Neural progenitor cell (in vitro differentiated cells): Measurements from ENCODE around the gene AP4E1. TPM values are rescaled to one million over a fixed set of nuclear protein-coding genes. Genes with fewer than 3 reads are reported as not detected.
"Not testable (repeated sequence)": the region's sequence is repeated elsewhere in the genome, so short reads cannot be mapped to it uniquely, and the experiment has no call there.

Source experiments
- DNase-seq: peaks from one replicate; pipeline ENCODE4 v3.0.0-alpha.2; 2016; ENCODE audit warnings: low spot score
- H2AFZ ChIP-seq: fragments of 200-600 bp; sonication (generic); replicated peaks from 2 replicates; pipeline ENCODE4 v1.6.1; 2016; ENCODE audit warnings: antibody characterized with exemption
- H3F3A ChIP-seq: fragments of 200-600 bp; sonication (generic); 2 replicates; pipeline ENCODE4 v1.6.1; 2016; ENCODE audit warnings: antibody characterized with exemption, low read depth
- H3K27ac ChIP-seq: fragments of 200-600 bp; sonication (generic); 2 replicates; pipeline ENCODE4 v1.5.1; 2016; ENCODE audit warnings: mild to moderate bottlenecking
- H3K27me3 ChIP-seq: fragments of 200-600 bp; sonication (generic); 2 replicates; pipeline ENCODE4 v1.6.1; 2016; ENCODE audit warnings: mild to moderate bottlenecking, moderate library complexity
- H3K36me3 ChIP-seq: fragments of 200-600 bp; sonication (generic); 2 replicates; pipeline ENCODE4 v1.5.1; 2016
- H3K4me1 ChIP-seq: fragments of 200-600 bp; sonication (generic); 2 replicates; pipeline ENCODE4 v1.6.1; 2016; ENCODE audit warnings: mixed run types
- H3K4me2 ChIP-seq: fragments of 200-600 bp; sonication (generic); 2 replicates; pipeline ENCODE4 v1.6.1; 2016
- H3K4me3 ChIP-seq: fragments of 200-600 bp; sonication (generic); 2 replicates; pipeline ENCODE4 v1.5.1; 2016
- H3K79me2 ChIP-seq: fragments of 200-600 bp; sonication (generic); 2 replicates; pipeline ENCODE4 v1.6.1; 2016; ENCODE audit warnings: low read depth
- H3K9ac ChIP-seq: fragments of 200-600 bp; sonication (generic); 2 replicates; pipeline ENCODE4 v1.6.1; 2016
- H3K9me3 ChIP-seq: fragments of 200-600 bp; sonication (generic); 2 replicates; pipeline ENCODE4 v1.5.1; 2016; ENCODE audit warnings: low read depth
- H4K20me1 ChIP-seq: fragments of 200-600 bp; sonication (generic); 2 replicates; pipeline ENCODE4 v1.6.1; 2016; ENCODE audit warnings: low read depth
- H3K27ac Mint-ChIP-seq: 3 replicates; pipeline ENCODE4 v1.8.0; 2021; ENCODE audit warnings: mixed read lengths
- H3K27me3 Mint-ChIP-seq: 2 replicates; pipeline ENCODE4 v1.8.0; 2022; ENCODE audit warnings: low read depth, mild to moderate bottlenecking, inconsistent platforms, moderate library complexity, mixed read lengths; ENCODE audit not compliant: insufficient read depth
- H3K36me3 Mint-ChIP-seq: 3 replicates; pipeline ENCODE4 v1.8.0; 2021; ENCODE audit warnings: mixed read lengths
- H3K4me1 Mint-ChIP-seq: 3 replicates; pipeline ENCODE4 v1.8.0; 2021; ENCODE audit warnings: mixed read lengths
- H3K4me3 Mint-ChIP-seq: 3 replicates; pipeline ENCODE4 v1.8.0; 2021; ENCODE audit warnings: mild to moderate bottlenecking, moderate library complexity, mixed read lengths
- H3K9me3 Mint-ChIP-seq: 3 replicates; pipeline ENCODE4 v1.8.0; 2020; ENCODE audit warnings: mixed read lengths
- EZH2 ChIP-seq: fragments of 200-600 bp; sonication (generic); IDR thresholded peaks from 2 replicates; pipeline ENCODE4 v1.6.1; 2017; ENCODE audit warnings: antibody characterized with exemption, mild to moderate bottlenecking, moderate library complexity
- EZH2phosphoT487 ChIP-seq: fragments of 200-600 bp; sonication (generic); IDR thresholded peaks from 2 replicates; pipeline ENCODE4 v1.6.1; 2017; ENCODE audit warnings: antibody characterized with exemption
- total RNA-seq: library from RNA; depleted of rRNA; stranded (reverse); fragments of >200 nt; gene quantifications from 2 replicates; pipeline ENCODE4 v1.2.3, GENCODE V29; 2015; ENCODE audit warnings: low replicate concordance
- TF ChIP-seq, protein P1 (sequence below): fragments of 200-600 bp; sonication (generic); IDR thresholded peaks from 2 replicates; pipeline ENCODE4 v1.5.1; 2017; ENCODE audit warnings: antibody characterized with exemption, mild to moderate bottlenecking

Gene AP4E1
- total RNA-seq, 1 donor from 2014 or later = 14.0 TPM

GRCh38 chr15:50945725-50946124 is 37.2 kb downstream of the AP4E1 start:
- Histone ChIP-seq H3K4me1 (no peaks in the 10 kb centered on the region), H3K36me3 (peaks cover 4% of the 10 kb centered on the region), H3K9me3 (no peaks in the 10 kb centered on the region), H3K4me3 (no peak overlapping the region), H3F3A (no peaks in the 10 kb centered on the region), H2AFZ (no peak overlapping the region), H3K9ac (no peak overlapping the region), H3K79me2 (no peaks in the 10 kb centered on the region), H3K4me2 (no peak overlapping the region), H3K27ac (no peak overlapping the region), H4K20me1 (no peaks in the 10 kb centered on the region), H3K27me3 (no peaks in the 10 kb centered on the region)
- Mint-ChIP-seq H3K4me3 (no peak overlapping the region), H3K36me3 (peaks cover 17% of the 10 kb centered on the region), H3K27me3 (no peaks in the 10 kb centered on the region), H3K4me1 (no peaks in the 10 kb centered on the region), H3K9me3 (no peaks in the 10 kb centered on the region), H3K27ac (no peak overlapping the region)
- no peak for DNase-seq
- TF ChIP-seq EZH2 (no peak), EZH2phosphoT487 (no peak)
- TF ChIP-seq, protein P1, sequence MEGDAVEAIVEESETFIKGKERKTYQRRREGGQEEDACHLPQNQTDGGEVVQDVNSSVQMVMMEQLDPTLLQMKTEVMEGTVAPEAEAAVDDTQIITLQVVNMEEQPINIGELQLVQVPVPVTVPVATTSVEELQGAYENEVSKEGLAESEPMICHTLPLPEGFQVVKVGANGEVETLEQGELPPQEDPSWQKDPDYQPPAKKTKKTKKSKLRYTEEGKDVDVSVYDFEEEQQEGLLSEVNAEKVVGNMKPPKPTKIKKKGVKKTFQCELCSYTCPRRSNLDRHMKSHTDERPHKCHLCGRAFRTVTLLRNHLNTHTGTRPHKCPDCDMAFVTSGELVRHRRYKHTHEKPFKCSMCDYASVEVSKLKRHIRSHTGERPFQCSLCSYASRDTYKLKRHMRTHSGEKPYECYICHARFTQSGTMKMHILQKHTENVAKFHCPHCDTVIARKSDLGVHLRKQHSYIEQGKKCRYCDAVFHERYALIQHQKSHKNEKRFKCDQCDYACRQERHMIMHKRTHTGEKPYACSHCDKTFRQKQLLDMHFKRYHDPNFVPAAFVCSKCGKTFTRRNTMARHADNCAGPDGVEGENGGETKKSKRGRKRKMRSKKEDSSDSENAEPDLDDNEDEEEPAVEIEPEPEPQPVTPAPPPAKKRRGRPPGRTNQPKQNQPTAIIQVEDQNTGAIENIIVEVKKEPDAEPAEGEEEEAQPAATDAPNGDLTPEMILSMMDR = no peak

- not testable (repeated sequence) for H2AFZ ChIP-seq, DNase-seq, H3K27ac ChIP-seq, H3K9me3 Mint-ChIP-seq, H3K36me3 ChIP-seq, H3K4me1 Mint-ChIP-seq, H3K79me2 ChIP-seq, H3K27me3 Mint-ChIP-seq, H3K4me1 ChIP-seq, H4K20me1 ChIP-seq, H3K4me3 ChIP-seq, H3F3A ChIP-seq, H3K9me3 ChIP-seq, H3K27me3 ChIP-seq, H3K4me3 Mint-ChIP-seq, H3K4me2 ChIP-seq, H3K27ac Mint-ChIP-seq, H3K9ac ChIP-seq
- peaks cover 33% of the 10 kb centered on the region for H3K36me3 Mint-ChIP-seq
These were observed 42.3 kb downstream of the AP4E1 start for GRCh38 chr15:50950745-50951144.

DNA sequence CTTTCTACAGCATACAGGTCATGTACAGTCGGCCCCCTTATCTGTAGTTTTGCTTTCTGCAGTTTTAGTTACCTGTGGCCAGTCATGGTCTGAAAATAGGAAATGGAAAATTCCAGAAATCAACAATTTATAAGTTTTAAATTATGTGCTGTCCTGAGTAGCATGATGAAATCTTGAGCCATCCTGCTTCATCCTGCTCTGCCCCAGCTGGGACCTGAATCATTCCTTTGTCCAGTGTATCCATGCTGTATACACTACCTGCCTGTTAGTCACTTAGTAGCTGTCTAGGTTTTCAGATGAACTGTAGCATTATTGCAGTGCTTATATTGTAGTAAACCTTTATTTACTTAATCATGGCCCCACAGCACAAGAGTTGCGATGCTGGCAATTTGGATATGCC is 44.8 kb downstream of the AP4E1 start:
- H3K27me3 ChIP-seq = no peaks in the 10 kb centered on the region
- H4K20me1 ChIP-seq = no peaks in the 10 kb centered on the region
- H3K27ac ChIP-seq = no peak overlapping the region
- H2AFZ ChIP-seq = no peak overlapping the region
- no peak for DNase-seq
- H3K36me3 ChIP-seq = peaks cover 9% of the 10 kb centered on the region
- no peak overlapping the region for H3K9ac ChIP-seq
- H3K27me3 Mint-ChIP-seq = peaks cover 2% of the 10 kb centered on the region
- no peaks in the 10 kb centered on the region for H3F3A ChIP-seq
- TF ChIP-seq, protein P1 = no peak
- TF ChIP-seq EZH2 (no peak), EZH2phosphoT487 (no peak)
- no peaks in the 10 kb centered on the region for H3K79me2 ChIP-seq
- H3K36me3 Mint-ChIP-seq = peaks cover 43% of the 10 kb centered on the region
- no peaks in the 10 kb centered on the region for H3K9me3 Mint-ChIP-seq
- H3K9me3 ChIP-seq = no peaks in the 10 kb centered on the region
- H3K4me3 Mint-ChIP-seq = no peak overlapping the region
- H3K4me2 ChIP-seq = no peak overlapping the region
- no peaks in the 10 kb centered on the region for H3K4me1 ChIP-seq
- H3K4me1 Mint-ChIP-seq = peaks cover 9% of the 10 kb centered on the region
- H3K27ac Mint-ChIP-seq = no peak overlapping the region
- no peak overlapping the region for H3K4me3 ChIP-seq

- H3K27ac Mint-ChIP-seq, H3K27me3 ChIP-seq, H2AFZ ChIP-seq, H3K9ac ChIP-seq, H3K9me3 ChIP-seq, H3K4me3 Mint-ChIP-seq, H3K4me3 ChIP-seq, H3K36me3 ChIP-seq, H3K79me2 ChIP-seq, H3K27ac ChIP-seq, DNase-seq, H3K4me1 ChIP-seq, H3K9me3 Mint-ChIP-seq, H4K20me1 ChIP-seq, H3F3A ChIP-seq, H3K4me2 ChIP-seq, H3K4me1 Mint-ChIP-seq, H3K27me3 Mint-ChIP-seq: not testable (repeated sequence)
- peaks cover 55% of the 10 kb centered on the region for H3K36me3 Mint-ChIP-seq
These were observed 46.4 kb downstream of the AP4E1 start for GRCh38 chr15:50954837-50955236.
